Stimulated activated CD4-positive, alpha-beta T cell treated with anti-CD3 and anti-CD28 coated beads, Interleukin-12 subunit alpha, Interleukin-12 subunit beta, amount 100 ng/mL, for 48 hours (primary cell): ENCODE results near the gene DNAJC22.
A peak's percentile ranks its signal among the peaks of the same experiment; 100 is the strongest.
"Not testable (repeated sequence)": the region's sequence is repeated elsewhere in the genome, so short reads cannot be mapped to it uniquely, and the experiment has no call there.

Experiments
- DNase-seq, 3 donors: peaks; one replicate each; pipeline ENCODE4 v3.0.0-alpha.2; 2020; ENCODE audit warnings: low read depth in 2 of 3, low spot score in 1 of 3

The DNAJC22 gene

GRCh38 chr12:49346659-49347310 lies at the start of gene DNAJC22:
Gene DNAJC22 (plus strand): TSS chr12:49346888. CDS start chr12:49348873, 1,985 bp downstream.
- no peak for DNase-seq

DNA sequence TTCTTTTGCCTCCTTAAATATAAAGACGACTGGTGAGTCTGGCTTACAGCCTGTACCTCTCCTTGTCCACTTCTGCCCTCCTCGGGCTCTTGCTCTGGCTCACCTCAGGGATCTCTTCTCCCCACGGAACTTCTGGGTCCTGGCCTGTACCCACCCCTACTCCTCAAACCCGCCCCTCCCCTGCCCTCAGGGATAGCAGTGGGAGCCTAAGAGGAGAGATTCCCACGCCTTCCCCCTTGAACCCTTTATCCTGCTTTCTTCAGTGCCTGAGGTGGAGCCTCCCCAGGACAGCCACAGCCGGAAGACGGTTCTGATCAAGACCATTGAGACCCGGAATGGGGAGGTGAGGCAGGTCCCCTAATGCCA lies 49.0 kb upstream of the DNAJC22 start:
- no peak for DNase-seq

GRCh38 chr12:49298160-49298559 lies 48.5 kb upstream of the DNAJC22 start:
- no peak for DNase-seq

DNA sequence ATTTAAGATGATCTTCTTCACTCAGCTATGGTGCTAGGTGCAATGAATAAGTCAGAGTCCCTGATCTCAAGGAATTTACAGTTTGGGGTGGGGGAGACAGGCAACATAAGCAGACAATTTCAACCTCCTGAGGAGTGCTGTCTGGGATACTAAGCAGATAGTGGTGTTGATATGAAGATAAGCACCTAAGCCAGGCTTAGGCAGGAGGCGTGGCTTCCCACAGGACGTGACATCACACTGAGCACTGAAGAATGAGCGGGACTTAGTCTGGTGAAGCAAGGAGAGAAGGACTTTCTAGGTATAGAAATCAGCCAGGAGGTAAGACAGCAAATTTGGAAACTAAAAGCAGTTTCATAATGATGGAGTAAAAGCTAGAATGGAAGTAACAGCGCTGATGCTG lies 44.9 kb upstream of the DNAJC22 start:
- peak in 1 of 3 donors; percentile 40 for DNase-seq

DNA sequence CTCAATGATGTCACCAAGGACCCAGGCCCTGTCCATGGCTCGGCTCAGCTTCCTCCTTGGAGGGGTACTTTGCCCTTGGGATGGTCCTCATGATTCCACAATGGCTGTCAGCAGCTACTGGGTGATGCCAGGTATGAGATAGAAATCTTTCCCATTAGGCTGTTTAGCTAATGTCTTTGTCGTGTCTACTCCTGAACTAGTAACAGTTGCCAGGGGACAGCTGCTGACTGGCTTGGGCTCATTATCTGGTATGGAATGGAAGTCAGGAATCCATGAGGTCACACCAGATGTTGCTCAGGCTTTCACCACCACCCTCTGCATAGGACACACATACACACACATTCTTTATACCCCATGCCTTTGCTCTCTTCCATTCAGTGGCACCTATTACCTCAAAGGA lies 42.5 kb upstream of the DNAJC22 start:
- DNase-seq: no peak

DNA sequence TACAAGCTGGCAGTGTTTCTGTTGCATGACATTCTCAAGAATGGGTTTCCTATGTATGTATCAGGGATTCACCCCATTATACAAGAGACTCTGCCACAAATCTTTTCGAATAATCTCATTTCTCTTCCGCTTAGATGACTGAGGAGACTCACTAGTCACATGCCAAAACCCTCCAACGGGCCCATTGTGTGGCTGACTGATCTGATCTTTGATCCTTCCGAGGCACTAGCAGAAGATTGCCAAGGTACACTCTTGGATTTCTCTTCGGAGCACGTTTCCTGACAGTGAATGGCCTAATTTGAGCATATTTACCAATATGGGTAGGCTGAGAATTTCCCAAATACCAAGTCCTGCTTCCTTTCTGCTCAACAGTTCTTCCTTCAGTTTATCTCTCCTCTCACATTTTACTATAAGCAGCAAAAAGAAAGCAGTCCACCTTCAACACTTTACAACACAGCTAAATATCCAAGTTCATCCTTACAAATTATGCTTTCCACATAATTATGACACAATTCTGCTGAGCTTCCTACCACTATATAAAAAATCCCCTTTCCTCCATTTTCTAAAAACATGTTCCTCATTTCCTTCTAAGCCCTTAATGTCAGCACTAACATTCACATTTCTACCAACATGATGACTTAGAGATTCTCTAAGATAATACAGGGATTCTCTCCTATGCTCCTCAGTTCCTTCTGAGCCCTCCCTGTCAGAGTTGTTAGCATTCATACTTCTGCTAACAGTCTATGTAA lies 40.8 kb upstream of the DNAJC22 start:
- no peak for DNase-seq

GRCh38 chr12:49309386-49309785 lies 37.3 kb upstream of the DNAJC22 start:
- no peak for DNase-seq

DNA sequence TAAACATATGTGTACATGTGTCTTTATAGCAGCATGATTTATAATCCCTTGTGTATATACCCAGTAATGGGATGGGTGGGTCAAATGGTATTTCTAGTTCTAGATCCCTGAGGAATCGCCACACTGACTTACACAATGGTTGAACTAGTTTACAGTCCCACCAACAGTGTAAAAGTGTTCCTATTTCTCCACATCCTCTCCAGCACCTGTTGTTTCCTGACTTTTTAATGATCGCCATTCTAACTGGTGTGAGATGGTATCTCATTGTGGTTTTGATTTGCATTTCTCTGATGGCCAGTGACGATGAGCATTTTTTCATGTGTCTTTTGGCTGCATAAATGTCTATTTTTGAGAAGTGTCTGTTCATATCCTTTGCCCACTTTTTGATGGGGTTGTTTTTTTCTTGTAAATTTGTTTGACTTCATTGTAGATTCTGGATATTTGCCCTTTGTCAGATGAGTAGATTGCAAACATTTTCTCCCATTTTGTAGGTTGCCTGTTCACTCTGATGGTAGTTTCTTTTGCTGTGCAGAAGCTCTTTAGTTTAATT lies 36.2 kb upstream of the DNAJC22 start:
- DNase-seq: not testable (repeated sequence)

GRCh38 chr12:49314811-49315210 lies 31.9 kb upstream of the DNAJC22 start:
- DNase-seq: no peak

DNA sequence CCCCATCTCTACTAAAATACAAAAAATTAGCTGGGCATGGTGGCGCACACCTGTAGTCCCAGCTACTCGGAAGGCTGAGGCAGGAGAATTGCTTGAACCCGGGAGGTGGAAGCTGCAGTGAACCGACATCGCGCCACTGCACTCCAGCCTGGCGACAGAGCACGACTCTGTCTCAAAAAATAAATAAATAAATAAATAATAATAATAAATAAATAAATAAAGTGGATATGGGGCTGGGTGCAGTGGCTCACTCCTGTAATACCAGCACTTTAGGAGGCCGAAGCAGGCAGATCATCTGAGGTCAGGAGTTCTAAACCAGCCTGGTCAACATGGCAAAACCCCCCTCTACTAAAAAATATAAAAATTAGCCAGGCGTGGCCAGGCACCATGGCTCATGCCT lies 29.6 kb upstream of the DNAJC22 start:
- not testable (repeated sequence) for DNase-seq

DNA sequence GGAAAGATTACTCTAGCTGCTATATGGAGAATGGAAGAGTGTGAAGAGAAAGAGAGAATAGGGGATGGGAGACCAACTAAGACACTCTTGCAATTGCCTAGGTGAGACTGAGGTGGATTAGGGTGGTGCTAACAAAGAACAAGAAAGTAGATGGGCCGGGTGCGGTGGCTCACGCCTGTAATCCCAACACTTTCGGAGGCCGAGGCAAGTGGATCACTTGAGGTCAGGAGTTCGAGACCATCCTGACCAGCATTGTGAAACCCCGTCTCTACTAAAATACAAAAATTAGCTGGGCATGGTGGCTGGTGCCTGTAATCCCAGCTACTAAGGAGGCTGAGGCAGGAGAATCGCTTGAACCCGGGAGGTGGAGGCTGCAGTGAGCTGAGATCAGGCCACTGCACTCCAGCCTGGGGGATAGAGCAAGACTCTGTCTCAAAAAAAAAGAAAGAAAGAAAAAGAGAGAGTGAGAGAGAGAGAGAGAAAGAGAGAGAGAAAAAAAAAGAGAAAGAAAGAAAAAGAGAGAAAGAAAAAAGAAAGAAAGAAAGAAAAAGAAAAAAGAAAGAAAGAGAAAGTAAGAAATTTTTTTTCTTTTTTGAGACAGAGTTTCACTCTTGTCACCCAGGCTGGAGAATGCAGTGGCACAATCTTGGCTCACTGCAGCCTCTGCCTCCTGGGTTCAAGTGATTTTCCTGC lies 26.1 kb upstream of the DNAJC22 start:
- not testable (repeated sequence) for DNase-seq

- DNase-seq: no peak
Observed at GRCh38 chr12:49322367-49322707, 24.4 kb upstream of the DNAJC22 start.

GRCh38 chr12:49322708-49323523 lies 23.8 kb upstream of the DNAJC22 start, which contains the start of gene TROAP:
Gene TROAP (plus strand): TSS chr12:49323255. CDS start chr12:49323609, 354 bp downstream.
- DNase-seq: peak; percentile 95 to 96 (median 96)

- DNase-seq: no peak
Observed at GRCh38 chr12:49323524-49324097, 23.1 kb upstream of the DNAJC22 start.

DNA sequence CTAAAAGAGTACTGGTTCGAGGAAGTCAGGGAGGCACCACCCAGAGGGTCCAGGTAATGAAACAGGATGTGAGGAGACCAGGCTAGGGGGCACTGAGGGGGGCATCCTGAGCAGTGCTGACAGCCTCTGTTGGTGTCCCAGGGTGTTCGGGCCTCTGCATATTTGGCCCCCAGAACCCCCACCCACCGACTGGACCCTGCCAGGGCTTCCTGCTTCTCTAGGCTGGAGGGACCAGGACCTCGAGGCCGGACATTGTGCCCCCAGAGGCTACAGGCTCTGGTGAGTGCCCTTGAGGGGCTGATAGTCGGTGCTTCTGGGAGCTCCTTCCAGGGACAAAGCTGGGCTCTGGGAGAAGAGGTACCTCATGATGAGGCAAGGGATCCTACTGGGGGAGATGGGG lies 21.1 kb upstream of the DNAJC22 start:
- no peak for DNase-seq

GRCh38 chr12:49327368-49327767 lies 19.3 kb upstream of the DNAJC22 start:
- DNase-seq: no peak

DNA sequence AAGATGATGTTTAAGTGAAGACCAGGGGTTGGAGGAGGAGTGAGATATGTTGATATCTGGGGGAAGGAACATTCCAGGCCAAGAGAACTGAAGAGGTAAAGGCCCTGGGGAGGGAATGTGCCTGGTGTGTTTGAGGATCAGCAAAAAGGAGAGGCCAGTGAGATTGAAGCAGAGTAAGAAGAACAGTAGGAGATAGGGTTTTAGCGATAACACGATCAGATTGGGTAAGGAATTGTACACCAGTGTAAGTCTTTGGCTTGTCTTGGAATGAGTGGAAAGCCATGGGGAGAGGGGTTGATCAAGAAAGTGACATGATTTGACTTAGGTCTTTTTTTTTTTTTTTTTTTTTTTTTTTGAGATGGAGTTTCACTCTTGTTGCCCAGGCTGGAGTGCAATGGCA lies 18.8 kb upstream of the DNAJC22 start:
- DNase-seq: no peak

DNA sequence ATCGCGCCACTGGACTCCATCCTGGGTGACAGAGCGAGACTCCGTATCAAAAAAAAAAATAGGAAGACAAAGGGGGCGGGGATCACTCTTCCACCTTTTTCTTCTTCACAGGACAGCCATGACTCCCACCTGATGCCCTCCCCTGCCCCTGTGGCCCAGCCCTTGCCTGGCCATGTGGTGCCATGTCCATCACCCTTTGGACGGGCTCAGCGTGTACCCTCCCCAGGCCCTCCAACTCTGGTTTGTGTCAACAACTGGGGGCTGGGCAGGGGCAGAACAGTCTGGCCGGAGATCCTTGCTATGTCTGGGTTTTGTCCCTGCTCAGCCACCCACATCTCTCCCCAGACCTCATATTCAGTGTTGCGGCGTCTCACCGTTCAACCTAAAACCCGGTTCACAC lies 17.9 kb upstream of the DNAJC22 start:
- no peak for DNase-seq

- DNase-seq: no peak
Observed at GRCh38 chr12:49330032-49330619, 16.6 kb upstream of the DNAJC22 start.

- DNase-seq: no peak
Observed at GRCh38 chr12:49330631-49331379, 15.9 kb upstream of the DNAJC22 start.
